Stimulated activated naive B cell treated with anti-CD40 and anti-IgM and Interleukin-4, amounts not matched to agents 10 μg/mL and 1 μg/mL and 100 μg/mL, for 72 hours (primary cell): Measurements from ENCODE around the gene ITLN2.
A peak's percentile ranks its signal among the peaks of the same experiment; 100 is the strongest.
"Not testable (repeated sequence)": the region's sequence is repeated elsewhere in the genome, so short reads cannot be mapped to it uniquely, and the experiment has no call there.

Experiments used
- ATAC-seq, 2 donors: fragments of 150-1000 bp; cut with Tn5 transposase; replicated peaks; 2 replicates each; pipeline ENCODE4 v1.10.0; 2021; ENCODE audit warnings: moderate library complexity in 1 of 2
- DNase-seq: peaks from one replicate; pipeline ENCODE4 v3.0.0; 2021
- H3K27ac Mint-ChIP-seq: one replicate; pipeline ENCODE4 v1.8.0; 2022; ENCODE audit warnings: mild to moderate bottlenecking, mixed read lengths
- H3K27me3 Mint-ChIP-seq, 2 donors: one replicate each; pipeline ENCODE4 v1.8.0; 2022; ENCODE audit warnings: mixed read lengths in 2 of 2
- H3K36me3 Mint-ChIP-seq, 2 donors: one replicate each; pipeline ENCODE4 v1.8.0; 2022; ENCODE audit warnings: mixed read lengths in 2 of 2, mild to moderate bottlenecking in 1 of 2
- H3K4me1 Mint-ChIP-seq, 2 donors: one replicate each; pipeline ENCODE4 v1.8.0; 2022; ENCODE audit warnings: mixed read lengths in 2 of 2, mild to moderate bottlenecking in 1 of 2
- H3K4me3 Mint-ChIP-seq, 2 donors: one replicate each; pipeline ENCODE4 v1.8.0; 2022; ENCODE audit warnings: mild to moderate bottlenecking in 2 of 2, mixed read lengths in 2 of 2, moderate library complexity in 1 of 2
- H3K9me3 Mint-ChIP-seq, 2 donors: one replicate each; pipeline ENCODE4 v1.8.0; 2022; ENCODE audit warnings: mixed read lengths in 2 of 2, mild to moderate bottlenecking in 1 of 2

ITLN2 gene

DNA sequence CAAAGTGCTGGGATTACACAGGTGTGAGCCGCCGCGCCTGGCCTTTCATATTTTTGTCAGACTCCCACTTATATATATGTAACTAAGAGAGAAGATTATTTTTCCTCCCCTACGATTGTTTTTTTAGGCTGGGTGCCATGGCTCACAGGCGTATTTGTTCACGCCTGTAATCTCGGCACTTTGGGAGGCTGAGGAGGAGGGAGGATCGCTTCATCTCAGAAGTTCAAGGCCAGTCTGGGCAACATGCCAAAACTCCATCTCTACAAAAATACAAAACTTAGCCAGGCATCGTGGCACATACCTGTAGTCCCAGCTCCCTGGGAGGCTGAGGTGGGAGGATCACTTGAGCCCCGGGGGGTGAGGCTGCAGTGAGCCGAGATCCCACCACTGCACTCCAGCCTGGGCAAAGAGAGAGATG is 23.9 kb upstream of the ITLN2 start:
- H3K27me3 Mint-ChIP-seq = peaks cover 21 to 24% of the 10 kb centered on the region in 2 donors
- no peak for ATAC-seq
- H3K4me1 Mint-ChIP-seq = peaks cover 10 to 14% of the 10 kb centered on the region in 2 donors
- no peak overlapping the region for H3K4me3 Mint-ChIP-seq
- H3K27ac Mint-ChIP-seq = no peak overlapping the region
- H3K36me3 Mint-ChIP-seq = no peaks in the 10 kb centered on the region
- H3K9me3 Mint-ChIP-seq = no peaks in the 10 kb centered on the region
- no peak for DNase-seq

DNA sequence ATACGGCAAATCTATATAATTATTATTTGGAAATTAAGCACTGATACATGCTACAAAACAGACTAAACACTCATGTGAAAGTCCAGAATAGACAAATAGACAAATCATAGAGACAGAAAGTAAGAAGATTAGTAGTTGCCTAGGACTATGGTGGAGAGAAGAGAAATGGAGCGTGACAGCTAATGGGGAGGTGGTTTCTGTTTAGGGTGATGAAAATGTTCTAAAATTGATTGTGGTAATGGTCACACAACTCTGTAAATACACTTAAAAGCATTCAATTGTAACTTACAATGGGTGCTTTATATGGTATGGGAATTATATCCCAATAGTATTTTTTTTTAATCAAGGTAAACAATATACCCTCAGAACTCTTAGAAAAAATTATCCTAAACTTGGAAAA is 20.4 kb upstream of the ITLN2 start:
- H3K36me3 Mint-ChIP-seq = no peaks in the 10 kb centered on the region
- H3K4me3 Mint-ChIP-seq = no peak overlapping the region
- no peaks in the 10 kb centered on the region for H3K27me3 Mint-ChIP-seq
- no peak overlapping the region for H3K27ac Mint-ChIP-seq
- DNase-seq (no peak), ATAC-seq (no peak)
- H3K9me3 Mint-ChIP-seq = no peaks in the 10 kb centered on the region
- H3K4me1 Mint-ChIP-seq = peaks cover 13 to 21% of the 10 kb centered on the region in 2 donors

DNA sequence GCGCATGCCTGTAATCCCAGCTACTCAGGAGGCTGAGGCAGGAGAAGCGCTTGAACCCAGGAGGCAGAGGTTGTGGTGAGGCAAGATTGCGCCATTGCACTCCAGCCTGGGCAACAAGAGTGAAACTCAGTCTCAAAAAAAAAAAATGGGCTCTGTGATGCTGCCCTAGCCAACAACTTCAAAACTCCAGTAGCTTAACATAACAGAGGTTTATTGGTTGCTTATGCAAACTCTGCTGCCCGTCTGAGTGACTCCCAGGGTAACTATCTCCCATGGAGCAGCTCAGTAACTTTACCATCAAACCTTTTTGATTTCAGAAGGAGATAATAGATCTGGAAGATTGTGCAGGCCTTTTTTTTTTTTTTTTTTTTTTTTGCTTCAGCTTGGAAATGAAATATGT is 18.9 kb upstream of the ITLN2 start:
- Mint-ChIP-seq H3K9me3 (no peaks in the 10 kb centered on the region), H3K4me3 (no peak overlapping the region), H3K4me1 (peaks cover 13 to 21% of the 10 kb centered on the region in 2 donors), H3K36me3 (no peaks in the 10 kb centered on the region), H3K27ac (no peak overlapping the region), H3K27me3 (no peaks in the 10 kb centered on the region)
- ATAC-seq (no peak), DNase-seq (no peak)

DNA sequence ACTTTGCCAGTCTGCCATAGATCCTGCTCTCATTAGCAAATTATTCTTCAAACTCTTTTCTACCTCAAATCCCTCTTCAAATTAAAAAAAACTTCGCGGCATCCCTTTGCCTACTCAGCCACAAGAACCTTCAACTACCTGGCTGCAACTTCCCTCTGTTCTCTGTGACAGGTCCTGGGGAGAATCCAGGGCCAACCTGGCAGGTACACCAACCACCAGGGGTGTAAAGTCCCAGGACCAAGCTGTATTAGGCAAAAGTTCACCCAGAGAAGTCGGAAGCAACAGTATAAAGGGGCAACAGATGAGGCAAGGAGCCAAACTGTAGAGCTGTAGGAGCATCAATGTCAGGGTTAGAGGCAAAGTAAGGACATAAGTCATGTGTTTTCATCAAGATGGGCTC is 18.3 kb upstream of the ITLN2 start:
- H3K4me1 Mint-ChIP-seq = peaks cover 13 to 21% of the 10 kb centered on the region in 2 donors
- ATAC-seq (no peak), DNase-seq (no peak)
- H3K27ac Mint-ChIP-seq = no peak overlapping the region
- H3K36me3 Mint-ChIP-seq = no peaks in the 10 kb centered on the region
- no peak overlapping the region for H3K4me3 Mint-ChIP-seq
- H3K9me3 Mint-ChIP-seq = no peaks in the 10 kb centered on the region
- no peaks in the 10 kb centered on the region for H3K27me3 Mint-ChIP-seq

DNA sequence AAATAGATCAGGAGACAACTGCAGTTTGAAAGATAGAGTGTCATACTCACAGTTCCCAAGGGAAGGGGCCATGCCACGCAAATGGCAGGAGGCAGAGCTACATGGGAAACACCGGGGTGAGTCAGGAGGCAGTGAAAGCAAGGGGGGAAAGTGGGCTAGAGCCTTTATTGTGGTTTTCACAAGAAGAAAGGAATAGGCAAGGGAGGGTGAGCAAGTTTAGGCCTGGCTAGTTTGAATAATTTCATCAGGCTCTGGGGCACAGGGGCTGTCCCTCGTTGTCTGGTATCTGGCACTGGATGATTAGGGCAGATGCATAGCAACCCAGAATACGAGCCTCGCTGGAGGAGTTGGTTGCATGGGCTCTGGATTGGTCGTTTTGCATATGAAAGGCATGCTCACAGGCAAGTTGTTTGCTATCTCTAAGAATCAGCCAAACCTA is 17.0 kb upstream of the ITLN2 start:
- ATAC-seq (peak; percentile 99), DNase-seq (peak; percentile 73)
- no peaks in the 10 kb centered on the region for H3K27me3 Mint-ChIP-seq
- H3K27ac Mint-ChIP-seq = peak overlapping the region; percentile 79
- H3K4me3 Mint-ChIP-seq = peak overlapping the region; percentile 1 to 2
- no peaks in the 10 kb centered on the region for H3K9me3 Mint-ChIP-seq
- H3K4me1 Mint-ChIP-seq = peaks cover 13 to 21% of the 10 kb centered on the region in 2 donors
- H3K36me3 Mint-ChIP-seq = no peaks in the 10 kb centered on the region

DNA sequence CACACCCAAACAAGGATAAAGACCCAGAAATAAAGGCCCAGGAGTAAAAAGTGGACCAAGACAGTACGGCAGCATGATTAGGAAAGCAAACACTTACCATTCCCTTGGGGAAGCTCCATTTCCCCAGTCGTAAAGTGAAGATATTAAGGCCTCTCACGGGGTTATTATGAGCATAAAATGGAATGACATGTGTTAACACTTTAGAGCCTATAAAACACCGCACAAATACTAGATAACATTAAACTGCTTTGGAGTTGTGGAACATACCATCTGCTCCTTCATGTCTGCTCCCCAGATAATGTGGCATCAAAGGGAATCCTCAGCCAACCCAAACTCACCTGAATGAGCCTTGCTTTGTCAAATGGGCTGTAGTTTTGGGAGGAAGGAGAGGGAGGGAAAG is 8.9 kb upstream of the ITLN2 start:
- Mint-ChIP-seq H3K4me3 (no peak overlapping the region), H3K4me1 (no peaks in the 10 kb centered on the region), H3K27ac (no peak overlapping the region), H3K9me3 (no peaks in the 10 kb centered on the region), H3K36me3 (no peaks in the 10 kb centered on the region), H3K27me3 (no peaks in the 10 kb centered on the region)
- DNase-seq = no peak
- no peak for ATAC-seq

DNA sequence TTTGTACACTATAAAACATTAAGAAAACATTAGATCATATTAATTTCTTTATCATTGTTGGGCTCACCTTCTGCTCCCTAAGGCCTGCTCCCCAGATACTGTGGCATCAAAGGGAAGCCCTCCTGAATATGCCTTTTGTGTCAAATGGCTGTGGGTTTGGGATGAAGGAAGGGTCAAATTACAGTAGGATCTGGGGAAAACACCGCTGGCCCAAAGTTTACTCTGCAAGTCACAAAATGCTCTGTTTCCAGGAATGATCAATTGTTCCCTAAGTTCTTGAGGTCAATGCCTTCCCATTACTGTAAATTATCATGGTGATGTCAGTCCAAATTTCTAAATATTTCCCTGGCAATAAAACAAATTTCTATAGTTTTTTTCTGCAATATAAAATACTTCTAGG is 6.8 kb upstream of the ITLN2 start:
- Mint-ChIP-seq H3K4me3 (no peak overlapping the region), H3K27ac (no peak overlapping the region), H3K36me3 (no peaks in the 10 kb centered on the region), H3K27me3 (no peaks in the 10 kb centered on the region), H3K9me3 (no peaks in the 10 kb centered on the region), H3K4me1 (no peaks in the 10 kb centered on the region)
- ATAC-seq (no peak), DNase-seq (no peak)

DNA sequence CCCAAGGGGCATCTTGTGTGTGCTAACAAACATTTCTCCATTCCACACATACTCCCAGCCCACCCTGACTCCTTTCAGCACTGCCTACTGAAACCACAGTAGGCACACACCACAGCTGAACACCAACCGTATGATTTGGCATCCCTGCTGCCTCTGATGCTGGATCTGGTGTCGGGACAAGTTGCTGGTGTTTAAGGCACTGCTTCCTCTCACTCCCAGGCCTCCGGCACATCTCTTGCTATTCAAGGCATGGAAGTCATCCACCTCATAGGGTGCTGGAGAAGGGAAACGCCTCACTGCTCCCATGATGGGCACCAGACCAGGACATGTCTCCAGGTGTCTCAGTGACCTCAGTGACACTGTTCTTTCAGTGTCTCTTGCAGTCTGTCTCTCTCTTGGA is 2.4 kb upstream of the ITLN2 start:
- ATAC-seq (no peak), DNase-seq (no peak)
- H3K9me3 Mint-ChIP-seq = no peaks in the 10 kb centered on the region
- no peaks in the 10 kb centered on the region for H3K36me3 Mint-ChIP-seq
- no peak overlapping the region for H3K27ac Mint-ChIP-seq
- no peaks in the 10 kb centered on the region for H3K27me3 Mint-ChIP-seq
- no peak overlapping the region for H3K4me3 Mint-ChIP-seq
- H3K4me1 Mint-ChIP-seq = peaks cover 4 to 9% of the 10 kb centered on the region in 2 donors

DNA sequence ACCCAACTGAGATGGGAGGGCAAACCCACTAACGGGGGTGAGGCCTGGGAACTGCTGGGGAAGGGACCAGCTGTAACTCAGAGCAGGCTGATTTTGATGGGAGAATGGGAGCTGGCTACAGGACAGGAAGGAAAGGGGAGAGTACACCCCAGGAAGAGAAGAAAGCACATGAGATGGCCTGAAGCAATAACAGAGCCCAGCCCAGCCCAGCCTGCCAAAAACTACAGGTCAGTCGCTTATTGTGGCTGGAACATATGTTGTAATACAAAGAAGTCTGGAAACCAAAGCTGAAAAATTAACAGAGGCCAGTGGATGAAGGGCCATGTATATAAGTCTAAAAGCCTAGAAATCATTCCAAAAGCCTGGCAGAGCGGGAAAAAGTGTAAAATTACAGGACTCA is 1.6 kb downstream of the ITLN2 start:
- no peaks in the 10 kb centered on the region for H3K9me3 Mint-ChIP-seq
- ATAC-seq (no peak), DNase-seq (no peak)
- no peak overlapping the region for H3K27ac Mint-ChIP-seq
- H3K36me3 Mint-ChIP-seq = no peaks in the 10 kb centered on the region
- no peaks in the 10 kb centered on the region for H3K27me3 Mint-ChIP-seq
- H3K4me1 Mint-ChIP-seq = peaks cover 7 to 14% of the 10 kb centered on the region in 2 donors
- no peak overlapping the region for H3K4me3 Mint-ChIP-seq

DNA sequence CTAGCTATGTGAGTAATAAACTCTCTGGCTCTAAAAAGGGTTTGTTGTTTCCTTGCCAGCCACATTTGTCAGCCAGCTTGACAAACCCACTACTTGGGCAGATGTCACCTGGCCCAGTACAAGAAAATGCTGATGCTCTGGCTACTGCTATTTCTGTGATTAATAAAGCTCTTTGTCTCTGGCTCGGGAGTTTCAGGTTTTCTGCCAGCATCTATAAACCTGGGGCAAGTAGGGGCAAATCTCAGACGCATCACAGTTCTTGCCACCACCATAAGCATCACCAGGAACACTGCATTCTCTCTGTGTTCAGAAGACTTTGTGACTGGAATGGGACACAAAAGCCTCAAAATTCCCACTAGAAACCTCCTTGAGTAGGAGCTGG is 2.5 kb downstream of the ITLN2 start:
- Mint-ChIP-seq H3K4me1 (peaks cover 7 to 14% of the 10 kb centered on the region in 2 donors), H3K9me3 (no peaks in the 10 kb centered on the region), H3K4me3 (no peak overlapping the region), H3K27ac (no peak overlapping the region), H3K27me3 (no peaks in the 10 kb centered on the region), H3K36me3 (no peaks in the 10 kb centered on the region)
- ATAC-seq = no peak
- DNase-seq = no peak

DNA sequence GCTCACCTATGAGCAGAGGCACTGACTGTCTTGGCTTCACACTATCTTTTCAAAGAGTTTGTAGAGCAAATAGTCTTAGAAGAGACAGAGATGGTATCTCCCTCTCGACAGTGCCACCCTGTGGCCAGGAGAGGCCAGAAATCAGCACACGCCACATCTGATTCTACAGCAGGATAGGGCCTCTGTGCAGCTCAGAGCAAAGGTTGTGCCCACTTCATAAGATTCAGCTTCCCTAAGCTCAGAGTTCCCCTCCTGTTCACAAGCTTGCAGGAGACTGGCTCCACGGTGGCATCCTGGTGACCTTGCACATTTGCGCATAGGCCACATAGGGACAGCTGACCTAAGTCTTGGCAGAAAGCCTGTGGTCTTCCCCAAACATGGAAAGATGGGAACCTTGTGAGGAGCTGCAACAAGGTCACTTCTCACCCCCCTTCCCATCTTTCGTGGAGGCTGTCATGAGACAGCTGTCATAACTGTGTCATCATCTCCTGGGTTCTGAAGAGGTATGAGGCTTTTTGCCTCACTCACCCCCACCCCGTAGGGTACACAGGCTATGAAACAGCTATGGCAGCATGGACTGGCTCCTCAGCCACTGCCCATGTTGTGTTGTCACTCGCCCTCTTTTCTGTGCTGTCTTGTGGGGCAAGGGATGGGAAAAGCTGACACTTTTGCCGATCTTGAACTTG is 3.0 kb downstream of the ITLN2 start:
- Mint-ChIP-seq H3K9me3 (no peaks in the 10 kb centered on the region), H3K27me3 (no peaks in the 10 kb centered on the region), H3K4me3 (no peak overlapping the region), H3K36me3 (no peaks in the 10 kb centered on the region), H3K4me1 (peaks cover 7 to 14% of the 10 kb centered on the region in 2 donors), H3K27ac (no peak overlapping the region)
- DNase-seq (peak; percentile 48), ATAC-seq (peak; percentile 90 to 92)

DNA sequence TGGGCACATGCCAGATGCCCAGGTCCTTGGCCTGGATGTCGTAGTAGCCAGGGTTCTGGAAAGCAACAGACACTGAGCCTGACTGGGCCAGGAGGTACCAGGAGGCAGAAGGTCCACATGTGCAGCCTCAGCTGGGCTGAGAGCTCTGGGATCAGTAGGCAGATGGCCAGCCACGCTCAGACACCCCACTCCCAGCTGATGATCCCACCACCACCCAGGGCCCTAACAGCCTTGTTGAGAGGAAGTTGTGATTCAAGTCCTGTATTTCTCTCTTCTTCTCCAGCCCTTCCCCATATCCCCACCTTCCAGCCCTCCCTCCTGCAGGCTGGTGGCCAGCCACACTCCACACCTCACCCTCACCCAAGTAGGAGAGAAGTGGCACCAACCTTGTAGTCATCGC is 4.0 kb downstream of the ITLN2 start:
- H3K4me1 Mint-ChIP-seq = peaks cover 7 to 14% of the 10 kb centered on the region in 2 donors
- no peaks in the 10 kb centered on the region for H3K36me3 Mint-ChIP-seq
- H3K27me3 Mint-ChIP-seq = no peaks in the 10 kb centered on the region
- ATAC-seq (no peak), DNase-seq (no peak)
- no peak overlapping the region for H3K4me3 Mint-ChIP-seq
- peak overlapping the region; percentile 82 for H3K27ac Mint-ChIP-seq
- H3K9me3 Mint-ChIP-seq = no peaks in the 10 kb centered on the region

DNA sequence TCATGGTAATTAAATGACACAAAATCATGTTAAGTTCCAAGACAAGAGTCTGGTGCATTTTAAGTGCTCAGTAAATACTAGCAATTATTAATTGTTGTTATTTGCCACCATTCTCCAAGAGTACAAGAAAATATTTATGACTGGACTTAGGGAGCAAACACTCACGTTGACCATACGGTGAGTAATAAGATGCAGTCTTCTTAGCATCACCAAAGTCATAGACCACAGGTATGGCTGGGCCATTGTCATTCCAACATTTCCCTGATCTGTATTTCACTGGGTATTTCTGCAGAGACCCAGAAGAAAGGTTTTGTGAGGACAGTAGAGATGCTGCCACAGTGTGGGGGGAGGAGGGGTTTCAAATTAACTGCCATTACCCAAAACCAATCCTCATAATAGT is 4.7 kb downstream of the ITLN2 start:
- H3K4me3 Mint-ChIP-seq = no peak overlapping the region
- H3K27ac Mint-ChIP-seq = no peak overlapping the region
- H3K9me3 Mint-ChIP-seq = no peaks in the 10 kb centered on the region
- no peaks in the 10 kb centered on the region for H3K36me3 Mint-ChIP-seq
- DNase-seq (no peak), ATAC-seq (no peak)
- peaks cover 2 to 4% of the 10 kb centered on the region in 2 donors for H3K27me3 Mint-ChIP-seq
- H3K4me1 Mint-ChIP-seq = peaks cover 7 to 14% of the 10 kb centered on the region in 2 donors

DNA sequence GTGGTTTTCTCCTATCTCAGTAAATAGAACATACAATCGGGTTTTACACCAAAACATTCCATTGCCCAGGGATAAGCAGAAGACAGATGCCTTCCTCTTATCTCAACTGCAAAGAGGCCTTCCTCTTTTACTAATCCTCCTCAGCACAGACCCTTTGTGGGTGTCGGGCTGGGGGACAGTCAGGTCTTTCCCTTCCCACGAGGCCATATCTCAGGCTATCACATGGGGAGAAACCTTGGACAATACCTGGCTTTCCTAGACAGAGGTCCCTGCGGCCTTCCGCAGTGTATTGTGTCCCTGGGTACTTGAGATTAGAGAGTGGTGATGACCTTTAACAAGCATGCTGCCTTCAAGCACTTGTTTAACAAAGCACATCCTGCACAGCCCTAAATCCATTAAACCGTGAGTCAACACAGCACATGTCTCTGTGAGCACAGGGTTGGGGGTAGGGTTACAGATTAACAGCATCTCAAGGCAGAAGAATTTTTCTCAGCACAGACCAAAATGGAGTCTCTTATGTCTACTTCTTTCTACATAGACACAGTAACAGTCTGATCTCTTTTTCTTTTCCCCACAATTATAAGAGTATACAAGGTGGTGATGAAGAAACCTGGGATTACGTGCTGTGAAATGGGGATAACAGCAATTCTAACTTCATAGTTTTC is 5.3 kb downstream of the ITLN2 start:
- ATAC-seq, H3K9me3 Mint-ChIP-seq, H3K27ac Mint-ChIP-seq, DNase-seq, H3K36me3 Mint-ChIP-seq, H3K4me3 Mint-ChIP-seq, H3K27me3 Mint-ChIP-seq: not testable (repeated sequence)
- H3K4me1 Mint-ChIP-seq = peaks cover 7 to 11% of the 10 kb centered on the region in 2 donors

DNA sequence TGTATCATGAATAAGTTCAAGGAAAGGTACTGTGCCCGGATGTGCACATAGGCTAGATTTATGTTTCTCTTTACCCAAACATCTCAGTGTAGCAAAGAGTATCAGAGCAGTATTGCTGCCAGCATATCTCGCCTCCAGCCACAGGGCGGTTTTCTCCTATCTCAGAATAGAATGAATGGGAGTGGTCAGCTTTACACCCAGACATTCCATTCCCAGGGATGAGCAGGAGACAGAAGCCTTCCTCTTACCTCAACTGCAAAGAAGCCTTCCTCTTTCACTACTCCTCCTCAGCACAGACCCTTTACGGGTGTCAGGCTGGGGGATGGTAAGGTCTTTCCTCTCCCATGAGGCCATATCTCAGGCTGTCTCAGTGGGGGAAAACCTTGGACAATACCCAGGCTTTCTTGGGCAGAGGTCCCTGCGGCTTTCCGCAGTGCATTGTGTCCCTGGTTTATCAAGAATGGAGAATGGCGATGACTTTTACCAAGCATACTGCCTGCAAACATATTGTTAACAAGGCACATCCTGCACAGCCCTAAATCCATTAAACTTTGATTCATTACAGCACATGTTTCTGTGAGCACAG is 7.3 kb downstream of the ITLN2 start:
- H3K36me3 Mint-ChIP-seq, ATAC-seq, H3K4me1 Mint-ChIP-seq, H3K4me3 Mint-ChIP-seq, H3K9me3 Mint-ChIP-seq, H3K27ac Mint-ChIP-seq, DNase-seq, H3K27me3 Mint-ChIP-seq: not testable (repeated sequence)
